Thoracic aorta (tissue), 2 donors: ENCODE data around the gene PLA2G4C. TPM values are rescaled to one million over a fixed set of nuclear protein-coding genes. Genes with fewer than 3 reads are reported as not detected.

ENCODE experiments used
- ATAC-seq: fragments of 150-250 bp; one replicate; pipeline ENCODE4 v1.8.0; 2017; ENCODE audit warnings: low read depth; ENCODE audit not compliant: insufficient number of reproducible peaks, low FRiP score
- DNase-seq: peaks from one replicate; pipeline ENCODE4 v3.0.0-alpha.2; 2020; ENCODE audit warnings: low spot score
- H3K27ac ChIP-seq, 2 donors: fragments of 200-600 bp; sonication (generic); 1 replicate in 1 of 2; 2 replicates in 1 of 2; pipeline ENCODE4 v1.5.1; 2016; ENCODE audit warnings: mild to moderate bottlenecking in 2 of 2, moderate library complexity in 2 of 2
- H3K27me3 ChIP-seq: fragments of 200-600 bp; sonication (generic); replicated peaks from 2 replicates; pipeline ENCODE4 v1.6.0; 2016; ENCODE audit warnings: mild to moderate bottlenecking; ENCODE audit not compliant: insufficient read depth
- H3K36me3 ChIP-seq: fragments of 200-600 bp; sonication (generic); one replicate; pipeline ENCODE4 v1.5.1; 2016
- H3K4me1 ChIP-seq, 2 donors: fragments of 200-600 bp; sonication (generic); 1 replicate in 1 of 2; 2 replicates in 1 of 2; pipeline versions ENCODE4 v1.5.1 to v1.6.0; 2016; ENCODE audit warnings: low read depth in 2 of 2, mild to moderate bottlenecking in 1 of 2; ENCODE audit not compliant: control insufficient read depth in 1 of 2
- H3K4me3 ChIP-seq: fragments of 200-600 bp; sonication (generic); 2 replicates; pipeline ENCODE4 v1.5.1; 2016; ENCODE audit warnings: mild to moderate bottlenecking
- H3K9me3 ChIP-seq: fragments of 200-600 bp; sonication (generic); 2 replicates; pipeline ENCODE4 v1.5.1; 2016
- CTCF ChIP-seq: fragments of 200-600 bp; sonication (generic); IDR thresholded peaks from one replicate; pipeline ENCODE4 v1.5.1; 2019; ENCODE audit warnings: antibody characterized with exemption
- total RNA-seq, 2 donors: library from RNA; depleted of rRNA; stranded (reverse); fragments of >200 nt; gene quantifications; one replicate each; pipeline versions ENCODE4 v1.1.0 to v1.2.3, GENCODE V29; 2016

Gene PLA2G4C
- total RNA-seq, 2 donors from 2014 or later, result 24.2 to 35.9 TPM

DNA sequence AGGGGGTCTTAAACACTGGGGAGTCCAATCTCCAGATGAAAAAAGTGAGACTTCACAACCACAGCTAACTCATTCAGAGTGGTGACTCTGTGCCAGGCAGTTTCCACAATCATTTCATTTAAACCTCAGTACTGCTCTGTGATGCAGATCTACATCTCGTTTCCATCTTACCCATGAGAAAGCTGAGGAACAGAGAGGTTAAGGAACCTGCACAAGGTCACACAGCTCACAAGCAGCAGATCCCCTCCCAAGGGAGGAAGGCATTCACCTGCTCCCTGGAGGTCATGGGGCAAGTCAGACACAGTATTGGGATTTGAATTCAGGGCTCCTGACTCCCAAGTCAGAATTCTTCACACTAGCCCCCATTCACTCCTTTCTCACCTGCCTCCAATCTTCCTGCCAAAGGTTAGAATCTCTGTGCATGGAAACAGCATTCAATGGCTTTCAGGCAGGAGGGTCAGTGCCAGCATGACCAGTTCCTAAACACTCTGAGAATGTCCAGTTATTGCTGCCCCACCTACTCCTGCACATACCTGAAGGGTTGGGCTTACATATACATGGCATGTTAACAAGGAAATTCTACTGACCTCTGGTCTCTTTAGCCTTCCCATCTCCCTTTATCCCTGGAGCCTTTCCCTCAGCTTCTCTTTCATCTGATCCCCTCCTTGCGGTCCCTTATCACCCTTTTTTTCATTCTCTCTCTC, 68.6 kb downstream of the PLA2G4C start:
- Histone ChIP-seq H3K27me3 (no peaks in the 10 kb centered on the region), H3K9me3 (peaks cover under 1% of the 10 kb centered on the region), H3K36me3 (no peaks in the 10 kb centered on the region), H3K4me1 (no peaks in the 10 kb centered on the region), H3K4me3 (no peak overlapping the region), H3K27ac (no peak overlapping the region)
- ATAC-seq (no peak), DNase-seq (no peak)
- TF ChIP-seq CTCF, result no peak

GRCh38 chr19:48036765-48037164, 73.9 kb downstream of the PLA2G4C start:
- DNase-seq (no peak), ATAC-seq (no peak)
- no peak for TF ChIP-seq CTCF
- Histone ChIP-seq H3K36me3 (no peaks in the 10 kb centered on the region), H3K27ac (no peak overlapping the region), H3K4me3 (no peak overlapping the region), H3K27me3 (no peaks in the 10 kb centered on the region), H3K4me1 (no peaks in the 10 kb centered on the region), H3K9me3 (peaks cover 5% of the 10 kb centered on the region)

DNA sequence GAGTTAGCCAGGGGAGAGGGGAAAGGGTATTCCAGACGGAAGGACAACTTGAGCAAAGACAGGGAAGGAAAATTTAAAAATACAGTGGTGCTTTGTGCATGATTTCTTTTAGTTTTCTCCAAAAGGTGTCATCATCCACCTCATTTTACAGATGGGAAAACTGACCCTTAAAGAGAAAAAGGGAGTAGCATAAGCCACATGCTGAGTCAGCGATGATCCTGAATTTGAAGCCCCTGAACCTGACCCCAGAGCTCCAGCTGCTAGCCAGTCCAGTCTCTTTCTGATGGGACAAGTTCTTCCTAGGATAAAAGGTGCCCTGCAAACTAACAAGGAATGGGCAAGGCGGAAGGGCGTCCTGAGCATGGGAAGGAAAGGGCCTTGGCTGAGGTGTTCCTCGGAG, 77.0 kb downstream of the PLA2G4C start:
- DNase-seq (no peak), ATAC-seq (no peak)
- Histone ChIP-seq H3K4me3 (no peak overlapping the region), H3K9me3 (peaks cover 5% of the 10 kb centered on the region), H3K27ac (no peak overlapping the region), H3K27me3 (no peaks in the 10 kb centered on the region), H3K36me3 (no peaks in the 10 kb centered on the region), H3K4me1 (no peaks in the 10 kb centered on the region)
- no peak for TF ChIP-seq CTCF

- Histone ChIP-seq H3K27ac (no peak overlapping the region), H3K36me3 (no peaks in the 10 kb centered on the region), H3K4me1 (no peaks in the 10 kb centered on the region), H3K27me3 (no peaks in the 10 kb centered on the region), H3K9me3 (no peaks in the 10 kb centered on the region), H3K4me3 (no peak overlapping the region)
- TF ChIP-seq CTCF, result no peak
- ATAC-seq (no peak), DNase-seq (no peak)
Measured at GRCh38 chr19:48030073-48030472, 80.5 kb downstream of the PLA2G4C start.

DNA sequence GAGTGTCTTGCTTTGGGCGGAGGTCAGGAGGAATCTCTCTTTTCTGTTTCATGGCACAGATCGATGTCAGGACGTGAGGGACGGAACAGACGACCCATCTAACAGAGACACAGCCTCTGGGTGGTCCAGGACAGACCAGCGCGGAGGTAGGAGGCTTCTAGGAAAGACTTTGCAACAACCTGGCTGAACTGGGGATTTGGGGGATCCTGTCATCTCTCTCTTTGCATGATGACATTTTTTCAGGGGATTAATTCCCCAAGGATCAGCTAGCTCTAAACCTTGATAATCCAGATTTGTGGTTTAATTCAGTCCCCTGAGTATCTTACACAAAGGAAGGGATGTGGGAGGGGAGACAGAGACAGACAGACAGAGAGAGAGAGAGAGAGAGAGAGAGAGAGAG, 81.2 kb downstream of the PLA2G4C start:
- no peaks in the 10 kb centered on the region for H3K36me3 ChIP-seq
- H3K27me3 ChIP-seq, result no peaks in the 10 kb centered on the region
- no peak overlapping the region for H3K27ac ChIP-seq
- H3K4me3 ChIP-seq, result no peak overlapping the region
- ATAC-seq (no peak), DNase-seq (no peak)
- no peak for TF ChIP-seq CTCF
- no peaks in the 10 kb centered on the region for H3K4me1 ChIP-seq
- H3K9me3 ChIP-seq, result no peaks in the 10 kb centered on the region
